CD4-positive, alpha-beta T cell treated with Interleukin-15 for 4 hours (primary cell): ENCODE measurements around the gene CAMK2A.

ENCODE experiments used
- DNase-seq: peaks from one replicate; pipeline ENCODE4 v3.0.0-alpha.2; 2020; ENCODE audit warnings: low spot score

CAMK2A gene

DNA sequence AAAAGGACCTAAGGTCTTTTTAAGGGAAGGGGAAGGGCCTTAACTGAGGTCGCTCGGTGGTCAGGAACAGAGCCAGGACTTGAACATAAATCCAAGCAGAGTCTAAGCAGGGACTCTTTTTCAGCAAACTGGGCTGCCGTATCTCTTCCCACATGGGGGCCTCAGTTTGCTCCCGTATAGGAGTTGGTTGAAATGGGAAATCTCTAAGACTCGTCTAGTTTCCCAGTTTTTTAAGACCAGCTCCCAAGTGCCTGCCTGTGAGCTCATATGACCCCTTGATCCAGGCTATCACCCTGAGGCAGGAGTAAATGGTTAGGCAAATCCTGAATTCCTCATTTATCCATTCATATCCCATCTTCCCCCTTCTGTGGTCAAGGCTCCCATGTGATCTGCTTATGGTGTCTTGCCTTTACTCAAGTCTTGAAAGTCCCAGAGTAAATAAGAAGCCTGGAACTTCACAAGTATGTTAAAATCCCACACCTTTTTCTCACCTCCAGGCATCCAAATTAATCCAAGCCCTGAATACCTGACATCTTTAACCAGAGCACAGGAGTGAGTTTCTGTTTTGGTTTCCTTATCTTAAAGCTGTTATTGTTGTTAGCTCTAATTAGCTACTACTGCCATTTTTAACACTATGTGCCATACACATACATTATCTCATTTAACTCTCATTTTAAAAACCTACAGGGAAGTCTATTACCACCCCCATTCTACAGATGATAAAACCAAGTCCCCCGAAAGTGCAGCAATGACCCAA is 10.2 kb upstream of the CAMK2A start:
- DNase-seq: no peak

DNA sequence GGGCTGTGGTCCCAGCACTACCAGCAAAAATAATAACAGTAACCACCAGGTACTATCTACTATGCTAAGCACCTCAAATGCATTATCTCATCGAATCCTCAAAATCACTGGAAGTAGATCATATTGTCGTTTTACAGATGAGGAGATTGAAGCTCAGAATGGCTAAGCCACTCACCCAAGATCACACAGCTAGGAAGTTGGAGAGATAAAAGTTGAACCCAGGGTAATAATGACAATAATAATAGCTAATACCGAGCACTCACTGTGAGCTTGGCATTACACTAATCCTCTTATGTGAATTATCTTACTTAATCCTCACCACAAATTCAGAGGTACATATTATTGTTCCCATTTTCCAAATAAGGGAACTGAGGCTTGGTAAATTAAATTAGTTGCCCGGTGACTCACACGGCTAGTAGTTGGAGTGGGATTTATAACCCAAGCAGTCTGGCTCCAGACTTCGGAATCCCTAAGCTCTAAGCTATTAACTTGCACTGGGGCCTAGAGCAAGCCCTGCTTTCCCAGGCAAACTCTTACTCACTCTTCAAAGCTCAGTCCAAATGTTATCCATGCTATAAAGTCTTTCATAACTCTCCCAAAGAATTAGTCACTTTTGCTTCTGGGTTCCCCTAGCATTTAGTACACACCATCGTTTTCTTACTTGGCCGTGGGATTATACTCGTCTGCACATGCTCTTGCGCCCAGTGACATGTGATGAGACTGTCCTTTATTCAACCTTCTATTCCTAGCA is 9.3 kb upstream of the CAMK2A start:
- no peak for DNase-seq

DNA sequence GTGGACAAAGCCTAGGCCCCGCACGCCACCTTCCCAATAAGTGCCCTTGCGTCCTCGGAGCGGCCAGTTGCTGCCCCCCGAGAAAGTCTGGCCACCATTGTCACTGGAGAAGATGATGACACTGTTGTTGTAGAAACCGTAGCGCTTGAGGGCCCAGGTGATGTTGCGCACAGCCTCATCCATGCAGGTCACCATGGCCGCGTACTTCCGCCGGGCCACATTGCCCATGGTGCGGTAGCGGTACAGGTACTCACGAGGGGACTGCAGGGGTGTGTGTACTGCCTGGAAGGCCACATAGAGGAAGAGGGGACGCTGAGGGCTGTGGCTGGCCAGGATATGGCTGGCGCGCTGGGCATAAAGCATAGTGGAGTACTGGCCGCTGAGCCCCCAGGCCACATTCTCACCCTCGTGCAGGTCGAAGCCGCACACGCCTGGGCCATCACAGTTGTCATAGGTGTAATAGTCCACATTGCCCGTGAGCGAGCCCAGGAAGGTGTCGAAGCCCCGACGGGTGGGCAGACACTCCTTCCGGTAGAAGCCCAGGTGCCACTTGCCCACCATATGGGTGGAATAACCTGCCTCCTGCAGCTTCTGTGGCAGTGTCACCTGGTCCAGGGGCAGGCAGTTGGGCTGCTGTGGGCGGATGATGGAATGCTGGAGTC is 8.5 kb upstream of the CAMK2A start:
- DNase-seq: no peak

DNA sequence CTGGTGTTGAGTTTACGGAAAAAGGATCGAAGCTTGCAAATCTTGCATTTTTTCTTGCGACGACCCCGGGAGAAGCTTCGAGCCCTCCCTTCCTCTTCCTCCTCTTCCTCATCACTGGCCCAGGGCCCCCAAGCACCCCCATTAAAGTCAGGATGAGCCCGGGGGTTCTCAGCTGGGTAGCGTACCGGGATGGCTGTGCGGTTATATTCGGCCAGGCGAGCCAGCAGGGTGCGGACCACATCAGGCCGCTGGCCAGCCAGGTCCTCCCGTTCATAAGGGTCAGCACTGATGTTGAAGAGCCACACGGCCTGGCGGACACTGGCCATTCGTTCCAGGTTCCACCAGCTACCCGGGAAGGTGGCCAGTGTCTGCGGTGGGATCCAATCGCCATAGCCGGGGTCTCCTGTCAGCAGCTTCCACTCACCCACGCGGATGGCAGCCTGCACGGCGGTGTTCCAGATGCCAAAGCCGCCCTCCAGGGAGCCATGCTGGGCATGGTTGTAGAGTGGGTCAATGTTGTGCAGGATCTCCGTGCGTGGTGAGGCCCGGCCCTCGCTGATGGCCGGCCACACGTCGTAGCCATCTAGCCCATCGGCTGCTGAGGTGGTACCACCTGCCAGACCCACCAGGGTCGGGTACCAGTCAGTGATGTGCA is 7.8 kb upstream of the CAMK2A start:
- DNase-seq: no peak

DNA sequence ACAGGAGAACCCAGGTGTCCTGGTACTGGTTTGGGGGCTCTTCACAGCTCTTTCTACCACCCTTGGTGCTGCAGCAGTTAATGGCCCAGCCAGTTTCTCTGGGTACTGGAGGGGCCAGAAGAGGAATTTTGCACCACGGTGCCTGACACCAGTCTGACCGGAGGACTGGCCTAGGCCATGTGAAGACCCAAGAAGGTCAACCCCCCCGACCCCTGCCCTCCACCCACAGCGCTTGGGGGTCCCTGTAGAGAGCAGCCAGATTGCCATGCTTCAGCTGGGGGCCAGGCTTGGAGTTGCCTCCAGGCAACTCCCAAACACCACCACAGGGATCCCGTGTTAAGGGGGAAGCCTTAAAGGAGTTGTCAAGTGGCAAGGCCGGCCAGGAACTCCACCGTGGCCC is 6.9 kb upstream of the CAMK2A start:
- DNase-seq: no peak

DNA sequence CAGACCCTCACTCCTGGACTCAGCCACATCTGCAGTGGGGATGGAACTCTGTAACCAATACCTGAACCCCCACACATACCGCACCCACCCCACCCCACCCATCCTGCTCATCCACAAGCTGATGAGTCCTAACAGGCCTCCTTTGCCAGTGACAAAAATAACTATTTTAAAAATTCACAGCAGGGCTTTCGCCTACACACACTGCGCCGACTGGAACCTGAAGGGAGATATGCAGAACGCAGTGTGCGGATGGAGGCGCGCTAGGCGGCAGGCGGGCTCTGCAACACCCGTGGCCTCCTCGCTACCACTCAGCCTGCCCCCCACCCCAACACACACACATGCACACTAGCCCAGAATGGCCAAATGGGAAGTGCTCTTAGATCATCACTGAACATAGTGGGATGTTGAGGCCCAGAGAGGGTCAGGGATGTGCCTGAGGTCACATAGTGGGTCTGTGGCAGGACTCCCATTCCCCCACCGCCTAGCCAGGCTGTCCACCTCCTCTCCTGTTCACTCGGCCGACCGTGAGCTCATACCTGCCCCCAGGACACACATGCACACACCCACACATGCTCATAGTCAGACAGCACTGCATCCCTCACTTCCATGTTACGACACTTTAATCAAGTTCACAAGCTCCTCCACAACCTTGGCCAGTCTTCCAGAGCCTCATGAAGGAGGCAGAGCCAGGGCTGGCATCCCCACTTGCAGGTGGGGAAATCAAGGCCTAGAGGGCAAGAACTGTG is 6.3 kb upstream of the CAMK2A start:
- DNase-seq: no peak

DNA sequence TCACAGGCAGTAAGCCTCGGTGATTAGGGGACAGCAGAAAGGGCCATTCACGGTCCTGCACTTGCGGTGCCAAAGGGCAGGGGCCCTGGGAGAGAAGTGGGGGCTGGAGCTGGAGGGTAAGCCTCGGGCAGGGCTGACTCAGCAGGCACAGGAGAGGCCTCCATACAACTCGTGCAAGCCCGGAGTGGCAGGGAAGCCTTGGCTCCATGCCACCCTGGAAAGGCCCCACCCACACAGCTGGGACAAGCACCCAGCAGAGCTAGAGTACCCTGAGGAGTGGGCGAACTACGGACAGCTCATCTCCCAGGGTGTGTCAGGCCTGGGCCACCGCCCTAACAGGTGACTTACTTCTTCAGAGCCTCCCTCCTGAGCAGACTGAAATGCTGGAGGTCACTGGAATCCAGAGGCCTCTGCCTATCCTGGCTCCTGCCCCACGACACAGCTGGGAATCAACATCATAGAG is 5.6 kb upstream of the CAMK2A start:
- no peak for DNase-seq

DNA sequence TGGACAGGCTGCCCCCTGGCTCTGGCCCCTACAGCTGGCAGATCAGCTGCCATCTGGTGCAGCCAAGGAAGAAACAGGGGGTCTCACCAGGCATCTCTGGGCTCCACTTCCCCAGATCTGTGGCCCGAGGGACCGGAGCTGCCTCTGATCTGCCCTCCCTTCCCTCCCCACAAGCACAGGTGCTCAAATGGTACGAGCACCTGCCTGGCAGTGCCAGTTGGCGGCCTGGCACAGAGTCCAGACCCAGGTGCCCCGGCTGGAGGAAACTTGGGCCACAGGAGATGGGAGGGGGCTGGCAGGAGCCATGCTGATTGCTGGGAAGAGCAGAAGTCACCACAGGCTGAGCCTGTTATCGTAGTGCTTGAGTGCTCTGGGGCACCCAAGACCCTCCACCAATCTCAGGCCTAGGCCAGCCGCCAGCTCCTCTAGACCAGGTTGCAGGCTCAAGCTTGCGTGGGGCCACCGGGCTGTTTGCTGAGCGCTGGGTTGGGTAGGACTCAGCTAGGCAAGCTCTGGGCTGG is 5.0 kb upstream of the CAMK2A start:
- no peak for DNase-seq

DNA sequence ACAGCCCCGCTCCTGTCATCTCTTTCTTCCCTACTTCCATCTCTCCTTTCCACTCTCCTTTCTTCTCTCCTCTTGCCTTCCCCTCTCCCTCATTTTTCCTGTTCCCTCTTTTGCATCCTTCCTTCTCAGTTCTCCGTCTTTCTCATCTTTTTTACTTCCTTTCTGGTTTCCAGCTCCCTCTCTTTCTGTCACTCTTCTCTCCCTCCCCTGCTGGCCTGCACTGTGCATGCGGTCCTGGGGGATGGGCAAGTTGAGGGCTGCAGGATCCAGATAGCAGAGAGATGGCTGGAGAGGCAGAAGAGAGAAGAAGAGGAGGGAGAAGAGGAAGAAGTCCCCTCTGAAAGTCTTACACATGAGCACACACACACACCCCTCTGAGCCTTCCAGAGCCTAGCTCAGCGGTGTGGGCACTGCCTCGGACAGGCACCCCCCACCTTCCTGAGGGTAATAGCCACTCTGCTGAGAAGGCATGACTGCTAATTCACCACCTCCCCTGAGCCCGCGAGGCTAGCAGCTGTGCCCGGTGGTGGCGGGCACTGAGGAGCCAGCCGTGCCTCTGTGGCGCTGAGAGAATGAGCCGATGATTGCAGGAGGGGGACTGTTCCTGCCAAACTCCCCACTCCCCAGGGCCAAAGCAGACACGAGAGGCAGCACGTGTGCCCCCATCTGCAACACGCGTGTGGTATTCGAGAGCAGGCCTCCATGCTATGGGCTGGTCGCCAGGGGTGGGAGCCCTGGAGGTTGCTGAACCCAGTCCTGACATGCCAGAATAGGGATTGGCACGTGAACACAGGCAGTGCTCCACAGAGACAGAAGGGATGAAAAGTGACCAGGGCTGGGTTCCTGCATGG is 3.7 kb upstream of the CAMK2A start:
- DNase-seq: no peak

DNA sequence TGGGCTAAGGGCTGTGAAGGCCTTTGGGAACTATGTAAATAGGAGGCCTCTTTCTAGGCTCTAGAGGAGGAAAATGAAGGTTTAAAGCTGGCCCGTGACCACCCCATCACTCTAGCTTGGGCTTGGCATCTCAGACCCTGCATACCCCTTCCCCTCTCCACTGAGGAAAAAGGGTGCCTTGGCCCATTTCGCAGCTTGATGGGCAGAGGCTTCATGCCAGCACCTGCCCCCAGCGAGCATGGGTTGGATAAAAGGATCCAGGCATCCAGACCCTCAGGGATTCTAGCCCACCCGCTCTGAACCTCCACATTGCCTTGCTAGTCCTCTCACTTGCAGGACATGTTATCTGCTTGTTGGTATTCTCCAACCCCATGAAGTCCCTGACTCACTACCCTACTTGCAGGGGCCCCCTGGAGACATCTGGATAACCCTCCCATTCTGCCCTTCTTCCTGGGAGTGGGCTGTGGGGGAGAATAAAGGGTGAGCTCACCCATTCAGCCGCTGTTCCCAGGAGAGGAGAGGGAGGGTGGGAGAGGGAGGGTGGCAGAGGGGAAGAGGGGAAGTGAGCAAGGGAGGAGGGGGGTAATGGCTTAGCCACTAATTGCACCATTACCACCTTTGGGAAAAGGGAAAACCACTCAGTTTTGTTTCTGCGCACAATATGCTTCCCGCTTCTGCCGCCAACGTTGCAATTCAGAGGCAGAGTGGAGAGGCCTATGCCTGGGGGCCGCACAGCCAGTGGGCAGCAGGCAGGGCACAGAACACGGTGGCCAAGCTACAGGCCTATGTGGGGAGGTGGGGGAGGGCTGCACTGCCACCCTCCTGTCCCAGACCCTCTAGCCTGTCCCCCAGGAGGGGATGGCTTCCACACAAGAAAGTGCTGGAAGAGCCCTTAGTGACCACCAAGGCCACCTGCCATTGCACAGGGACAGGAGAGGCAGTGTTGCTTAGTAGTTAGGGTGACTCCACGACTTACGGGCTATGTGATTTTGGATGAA is 2.1 kb upstream of the CAMK2A start:
- DNase-seq: no peak

DNA sequence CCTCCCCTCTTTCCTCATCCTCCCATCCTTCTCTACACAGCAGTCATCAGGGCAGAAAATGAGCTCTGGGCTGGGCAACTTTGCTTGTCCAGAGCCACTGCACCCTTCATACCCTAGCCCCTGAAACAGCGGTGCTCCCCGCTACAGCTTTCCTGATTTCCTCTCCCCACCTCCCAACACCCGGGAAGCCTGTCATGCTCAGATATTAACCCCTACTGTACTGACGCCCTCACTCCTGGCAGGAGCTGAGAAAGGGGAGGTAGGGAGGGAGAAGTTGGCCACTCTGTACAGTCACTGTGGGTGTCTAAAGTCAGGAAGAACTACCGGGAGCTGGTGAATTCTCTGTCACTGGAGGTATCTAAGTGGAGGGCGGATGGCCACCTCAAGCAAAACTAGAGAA is 782 bp downstream of the CAMK2A start:
- no peak for DNase-seq

DNA sequence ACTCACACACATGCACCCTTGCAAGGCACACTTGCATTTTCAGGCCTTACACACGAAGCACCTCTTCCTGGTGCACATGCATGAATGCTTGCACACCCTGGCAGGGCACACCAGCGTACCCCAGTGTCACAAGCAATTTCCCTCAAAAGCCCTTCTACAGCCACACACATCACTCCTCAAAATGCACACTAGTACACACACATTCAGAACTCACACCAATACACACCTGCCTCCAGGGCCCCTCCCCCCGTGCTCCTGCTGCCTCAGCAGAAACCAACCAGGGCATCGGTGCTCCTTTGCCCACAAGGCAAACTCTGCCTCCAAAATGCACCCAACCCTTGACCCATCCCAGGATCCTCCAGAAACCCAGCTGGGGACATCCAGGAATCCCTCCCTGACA is 1.2 kb downstream of the CAMK2A start:
- no peak for DNase-seq

DNA sequence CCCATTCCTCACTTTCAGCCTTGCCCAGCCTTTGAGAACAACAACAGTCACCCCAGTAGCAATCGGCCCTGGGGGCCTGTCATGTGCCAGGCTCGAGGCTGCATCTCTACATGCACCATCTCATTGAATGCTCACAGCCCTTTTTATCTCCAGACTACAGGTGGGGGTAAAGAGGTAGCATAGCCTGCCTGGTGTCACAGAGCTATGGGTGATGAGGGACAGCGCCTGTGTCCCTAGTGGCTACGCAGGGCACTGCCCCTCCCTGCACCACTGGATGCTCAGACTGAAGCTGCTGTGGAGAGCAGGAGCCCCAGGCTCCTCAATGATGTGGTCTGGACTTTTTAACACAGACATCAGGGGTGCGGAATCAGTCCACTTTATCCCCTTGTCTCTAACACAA is 2.8 kb downstream of the CAMK2A start:
- no peak for DNase-seq

DNA sequence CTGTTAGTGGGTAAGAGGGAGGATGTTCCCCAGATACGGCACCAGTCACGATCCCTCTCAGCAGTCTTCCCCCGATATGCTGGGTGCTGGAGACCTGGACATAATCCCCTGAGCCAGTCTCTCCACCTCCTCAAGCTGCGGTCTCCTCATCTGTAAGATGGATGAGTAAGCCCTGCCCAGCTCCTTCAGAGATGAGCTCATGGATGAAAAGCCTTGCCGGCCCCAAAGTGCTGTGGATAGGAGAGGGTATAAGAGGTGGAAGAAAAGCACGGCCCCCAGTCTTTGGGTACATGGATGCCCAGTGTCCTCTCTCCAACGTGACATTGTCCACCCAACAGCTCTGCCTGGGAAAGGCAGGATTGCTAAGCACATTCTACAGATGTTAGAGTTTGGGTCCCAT is 4.5 kb downstream of the CAMK2A start:
- DNase-seq: no peak

DNA sequence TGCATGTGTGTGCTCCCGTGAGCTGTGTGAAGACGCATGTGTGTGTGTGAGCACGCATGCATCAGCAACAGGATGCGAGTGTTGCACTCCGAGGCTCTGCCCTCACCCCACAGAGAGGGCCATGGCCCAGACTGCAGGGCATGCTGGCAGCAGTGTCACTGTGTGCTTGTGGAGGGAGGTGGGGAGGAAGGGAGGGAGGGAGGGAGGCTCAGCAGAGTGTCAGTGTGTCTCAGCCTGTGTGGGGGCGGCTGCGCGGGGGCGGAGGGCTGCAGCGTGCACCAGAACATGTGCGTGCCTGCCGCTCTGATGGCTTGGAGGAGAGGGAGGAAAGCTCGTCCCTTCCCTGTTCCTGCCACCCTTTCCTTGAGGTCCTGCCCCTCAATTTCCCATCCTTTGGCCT is 5.3 kb downstream of the CAMK2A start:
- no peak for DNase-seq

DNA sequence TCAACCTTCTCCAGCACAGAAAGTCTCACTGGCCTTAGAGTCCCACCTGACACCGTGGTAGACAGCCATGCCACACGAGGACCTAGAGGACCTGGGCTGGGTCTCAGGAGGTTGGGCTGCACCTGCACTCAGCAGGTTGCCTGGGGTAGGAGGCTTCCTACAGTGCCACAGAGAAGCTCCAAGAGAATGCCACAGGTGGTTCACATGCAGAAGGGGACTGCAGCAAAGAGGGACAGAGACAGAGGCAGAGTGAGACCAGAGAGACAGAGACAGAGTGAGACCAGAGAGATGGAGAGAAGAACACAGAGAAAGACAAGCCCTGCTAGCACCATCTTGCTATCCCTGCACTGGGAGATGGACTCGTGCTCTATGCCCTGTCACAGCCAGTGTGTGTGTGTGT is 5.7 kb downstream of the CAMK2A start:
- no peak for DNase-seq

DNA sequence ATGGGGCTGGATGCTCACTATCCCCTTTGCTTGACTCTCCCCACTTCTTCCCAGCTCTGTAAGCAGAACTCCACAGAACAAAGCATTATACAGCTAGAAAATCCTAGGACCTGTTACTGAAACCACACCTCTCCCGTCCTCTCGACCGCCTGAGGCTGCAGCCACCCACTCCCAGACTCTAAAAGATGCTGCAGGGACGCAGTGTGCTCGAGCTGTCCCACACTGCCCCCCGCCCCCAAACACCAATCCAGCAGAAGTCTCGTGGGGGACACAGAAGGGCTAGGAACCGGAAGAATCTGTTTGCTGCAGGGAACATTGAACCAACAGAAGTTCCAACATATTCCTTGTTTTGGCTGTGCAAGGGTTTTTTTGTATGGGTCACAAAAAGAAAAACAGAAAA is 7.6 kb downstream of the CAMK2A start:
- DNase-seq: no peak

DNA sequence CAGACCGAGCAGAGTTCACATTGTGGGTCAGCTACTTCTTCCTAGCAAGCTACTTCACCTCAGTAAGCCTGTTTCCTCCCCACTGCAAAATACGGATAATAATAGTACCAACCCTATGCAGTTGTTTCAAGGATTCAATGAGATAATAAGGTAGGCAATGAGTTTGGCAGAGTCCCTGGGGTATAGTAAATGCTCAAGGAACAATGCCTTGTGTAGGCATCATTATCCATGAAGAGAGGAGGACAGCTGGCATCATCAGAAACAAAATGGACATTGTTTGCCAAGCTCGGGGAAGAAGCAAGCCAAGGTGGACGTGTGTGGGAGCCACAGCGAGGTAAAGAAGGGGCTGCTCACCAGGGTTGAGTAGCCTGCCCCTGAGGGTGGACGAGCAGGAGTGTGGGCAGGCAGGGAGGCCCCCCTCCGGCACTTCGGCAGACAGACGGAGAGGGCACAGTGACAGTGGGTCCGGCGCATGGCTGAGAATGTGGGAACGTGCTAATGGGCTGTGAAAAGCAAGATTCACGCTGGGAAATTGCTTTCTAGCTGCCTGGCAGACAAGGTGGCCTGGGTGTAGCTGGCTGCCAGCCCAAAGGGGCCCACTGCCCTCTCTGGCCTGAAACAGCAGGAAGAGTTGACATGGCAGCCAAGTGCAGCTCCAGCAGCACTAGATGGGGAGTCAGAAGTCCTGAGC is 10.1 kb downstream of the CAMK2A start:
- no peak for DNase-seq

DNA sequence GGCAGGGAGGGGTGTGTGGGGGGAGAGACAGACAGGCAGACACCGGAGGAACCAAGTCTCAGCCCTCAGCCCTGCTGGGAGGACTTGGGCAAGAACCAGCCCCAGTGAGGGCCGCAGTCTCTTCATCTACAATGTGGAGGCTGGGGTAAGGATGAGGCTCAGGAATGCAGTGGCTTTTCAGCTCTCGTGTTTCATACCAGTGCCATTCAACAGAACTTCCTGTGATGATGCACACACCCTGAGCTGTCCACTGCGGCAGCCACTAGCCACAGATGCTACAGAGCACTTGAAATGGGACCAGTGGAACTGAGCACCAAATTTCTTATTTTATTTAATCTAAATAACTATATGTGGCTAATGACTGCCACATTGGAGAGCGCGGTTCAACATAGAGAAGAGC is 10.7 kb downstream of the CAMK2A start:
- no peak for DNase-seq
